Measurements from ENCODE around the gene FAF1.
A peak's percentile ranks its signal among the peaks of the same experiment; 100 is the strongest.

The FAF1 gene

DNA sequence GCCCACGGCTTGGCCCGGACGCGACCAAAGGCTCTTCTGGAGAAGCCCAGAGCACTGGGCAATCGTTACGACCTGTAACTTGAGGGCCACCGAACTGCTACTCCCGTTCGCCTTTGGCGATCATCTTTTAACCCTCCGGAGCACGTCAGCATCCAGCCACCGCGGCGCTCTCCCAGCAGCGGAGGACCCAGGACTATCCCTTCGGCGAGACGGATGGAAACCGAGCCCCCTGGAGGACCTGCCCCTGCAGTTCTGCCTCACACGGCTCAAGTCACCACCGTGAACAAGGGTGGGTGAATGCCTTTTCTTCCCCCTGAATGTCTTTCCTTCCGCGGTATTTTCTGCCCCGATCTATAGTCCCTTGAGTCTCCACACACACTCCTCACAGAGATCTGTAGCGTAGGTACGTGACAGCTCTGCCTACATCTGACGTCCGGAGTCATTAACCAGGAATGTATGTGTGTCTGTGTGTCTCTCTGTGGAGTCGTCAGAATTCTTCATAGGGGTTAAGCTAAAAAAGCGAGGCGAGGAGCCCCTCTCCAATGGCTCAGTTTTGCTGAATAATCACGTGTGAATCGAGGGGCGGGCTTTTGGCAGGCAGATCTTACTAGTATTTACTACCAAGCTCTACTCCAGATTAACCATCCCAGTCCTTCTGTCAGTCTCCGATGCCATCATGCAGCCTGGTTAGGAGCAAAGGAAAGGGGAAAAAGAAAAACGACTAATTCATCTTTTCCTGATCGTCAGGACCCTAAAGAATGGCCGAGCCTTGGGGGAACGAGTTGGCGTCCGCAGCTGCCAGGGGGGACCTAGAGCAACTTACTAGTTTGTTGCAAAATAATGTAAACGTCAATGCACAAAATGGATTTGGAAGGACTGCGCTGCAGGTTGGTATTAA is 9.8 kb upstream of the FAF1 start, which contains the start of gene CDKN2C (continued):
- TF ChIP-seq SALL2 (tag by site-specific recombination; IDR thresholded peaks at IDR 0.05; ENCODE audit: borderline replicate concordance) (no peak), ZNF670 (tag by site-specific recombination; IDR thresholded peaks at IDR 0.05; ENCODE audit: low read depth) (no peak), ZNF768 (tag by site-specific recombination; IDR thresholded peaks at IDR 0.05) (no peak), FEZF1 (tag by site-specific recombination; IDR thresholded peaks at IDR 0.05) (peak; percentile 42), ZFP3 (tag by site-specific recombination; IDR thresholded peaks at IDR 0.05; ENCODE audit: low read depth) (no peak), ZNF521 (tag by site-specific recombination; IDR thresholded peaks at IDR 0.05) (no peak), ZNF248 (tag by site-specific recombination; IDR thresholded peaks at IDR 0.05) (no peak), BCL6B (tag by site-specific recombination; IDR thresholded peaks at IDR 0.05) (no peak), ZFP69B (tag by site-specific recombination; IDR thresholded peaks at IDR 0.05) (peak; percentile 79; the same call in 1 of the 2 replicates), ZNF76 (tag by site-specific recombination; IDR thresholded peaks at IDR 0.05; ENCODE audit: borderline replicate concordance, low read depth) (peak; percentile 73), ZNF777 (tag by site-specific recombination; IDR thresholded peaks at IDR 0.05; ENCODE audit: borderline replicate concordance) (no peak), KLF8 (tag by site-specific recombination; IDR thresholded peaks at IDR 0.05) (no peak), HOXD13 (CRISPR knock-in tag; IDR thresholded peaks at IDR 0.05; ENCODE audit: borderline replicate concordance) (no peak), ZBTB10 (tag by site-specific recombination; IDR thresholded peaks at IDR 0.05) (peak; percentile 28; the same call in 1 of the 2 replicates), ZNF132 (tag by site-specific recombination; IDR thresholded peaks at IDR 0.05; ENCODE audit: borderline replicate concordance) (no peak), ZNF214 (tag by site-specific recombination; IDR thresholded peaks at IDR 0.05; ENCODE audit: borderline replicate concordance) (no peak), SP3 (tag by site-specific recombination; IDR thresholded peaks at IDR 0.05) (peak; percentile 44), SCRT2 (tag by site-specific recombination; IDR thresholded peaks at IDR 0.05) (no peak)
- TF ChIP-seq, protein P1, sequence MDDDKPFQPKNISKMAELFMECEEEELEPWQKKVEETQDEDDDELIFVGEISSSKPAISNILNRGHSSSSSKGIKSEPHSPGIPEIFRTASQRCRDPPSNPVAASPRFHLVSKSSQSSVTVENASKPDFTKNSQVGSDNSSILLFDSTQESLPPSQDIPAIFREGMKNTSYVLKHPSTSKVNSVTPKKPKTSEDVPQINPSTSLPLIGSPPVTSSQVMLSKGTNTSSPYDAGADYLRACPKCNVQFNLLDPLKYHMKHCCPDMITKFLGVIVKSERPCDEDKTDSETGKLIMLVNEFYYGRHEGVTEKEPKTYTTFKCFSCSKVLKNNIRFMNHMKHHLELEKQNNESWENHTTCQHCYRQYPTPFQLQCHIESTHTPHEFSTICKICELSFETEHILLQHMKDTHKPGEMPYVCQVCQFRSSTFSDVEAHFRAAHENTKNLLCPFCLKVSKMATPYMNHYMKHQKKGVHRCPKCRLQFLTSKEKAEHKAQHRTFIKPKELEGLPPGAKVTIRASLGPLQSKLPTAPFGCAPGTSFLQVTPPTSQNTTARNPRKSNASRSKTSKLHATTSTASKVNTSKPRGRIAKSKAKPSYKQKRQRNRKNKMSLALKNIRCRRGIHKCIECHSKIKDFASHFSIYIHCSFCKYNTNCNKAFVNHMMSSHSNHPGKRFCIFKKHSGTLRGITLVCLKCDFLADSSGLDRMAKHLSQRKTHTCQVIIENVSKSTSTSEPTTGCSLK (tag by site-specific recombination; IDR thresholded peaks at IDR 0.05): no peak
- TF ChIP-seq, protein P2, sequence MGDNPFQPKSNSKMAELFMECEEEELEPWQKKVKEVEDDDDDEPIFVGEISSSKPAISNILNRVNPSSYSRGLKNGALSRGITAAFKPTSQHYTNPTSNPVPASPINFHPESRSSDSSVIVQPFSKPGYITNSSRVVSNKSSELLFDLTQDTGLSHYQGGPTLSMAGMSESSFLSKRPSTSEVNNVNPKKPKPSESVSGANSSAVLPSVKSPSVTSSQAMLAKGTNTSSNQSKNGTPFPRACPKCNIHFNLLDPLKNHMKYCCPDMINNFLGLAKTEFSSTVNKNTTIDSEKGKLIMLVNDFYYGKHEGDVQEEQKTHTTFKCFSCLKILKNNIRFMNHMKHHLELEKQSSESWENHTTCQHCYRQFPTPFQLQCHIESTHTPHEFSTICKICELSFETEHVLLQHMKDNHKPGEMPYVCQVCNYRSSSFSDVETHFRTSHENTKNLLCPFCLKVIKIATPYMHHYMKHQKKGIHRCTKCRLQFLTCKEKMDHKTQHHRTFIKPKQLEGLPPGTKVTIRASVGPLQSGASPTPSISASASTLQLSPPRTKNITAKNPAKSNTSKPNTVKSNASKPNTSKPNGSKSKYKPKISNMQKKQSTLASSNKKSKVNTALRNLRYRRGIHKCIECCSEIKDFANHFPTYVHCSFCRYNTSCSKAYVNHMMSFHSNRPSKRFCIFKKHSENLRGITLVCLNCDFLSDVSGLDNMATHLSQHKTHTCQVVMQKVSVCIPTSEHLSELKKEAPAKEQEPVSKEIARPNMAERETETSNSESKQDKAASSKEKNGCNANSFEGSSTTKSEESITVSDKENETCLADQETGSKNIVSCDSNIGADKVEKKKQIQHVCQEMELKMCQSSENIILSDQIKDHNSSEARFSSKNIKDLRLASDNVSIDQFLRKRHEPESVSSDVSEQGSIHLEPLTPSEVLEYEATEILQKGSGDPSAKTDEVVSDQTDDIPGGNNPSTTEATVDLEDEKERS (tag by site-specific recombination; IDR thresholded peaks at IDR 0.05): no peak
- TF ChIP-seq, protein P3, sequence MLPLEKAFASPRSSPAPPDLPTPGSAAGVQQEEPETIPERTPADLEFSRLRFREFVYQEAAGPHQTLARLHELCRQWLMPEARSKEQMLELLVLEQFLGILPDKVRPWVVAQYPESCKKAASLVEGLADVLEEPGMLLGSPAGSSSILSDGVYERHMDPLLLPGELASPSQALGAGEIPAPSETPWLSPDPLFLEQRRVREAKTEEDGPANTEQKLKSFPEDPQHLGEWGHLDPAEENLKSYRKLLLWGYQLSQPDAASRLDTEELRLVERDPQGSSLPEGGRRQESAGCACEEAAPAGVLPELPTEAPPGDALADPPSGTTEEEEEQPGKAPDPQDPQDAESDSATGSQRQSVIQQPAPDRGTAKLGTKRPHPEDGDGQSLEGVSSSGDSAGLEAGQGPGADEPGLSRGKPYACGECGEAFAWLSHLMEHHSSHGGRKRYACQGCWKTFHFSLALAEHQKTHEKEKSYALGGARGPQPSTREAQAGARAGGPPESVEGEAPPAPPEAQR (tag by site-specific recombination; IDR thresholded peaks at IDR 0.05): no peak
- TF ChIP-seq, protein P4, sequence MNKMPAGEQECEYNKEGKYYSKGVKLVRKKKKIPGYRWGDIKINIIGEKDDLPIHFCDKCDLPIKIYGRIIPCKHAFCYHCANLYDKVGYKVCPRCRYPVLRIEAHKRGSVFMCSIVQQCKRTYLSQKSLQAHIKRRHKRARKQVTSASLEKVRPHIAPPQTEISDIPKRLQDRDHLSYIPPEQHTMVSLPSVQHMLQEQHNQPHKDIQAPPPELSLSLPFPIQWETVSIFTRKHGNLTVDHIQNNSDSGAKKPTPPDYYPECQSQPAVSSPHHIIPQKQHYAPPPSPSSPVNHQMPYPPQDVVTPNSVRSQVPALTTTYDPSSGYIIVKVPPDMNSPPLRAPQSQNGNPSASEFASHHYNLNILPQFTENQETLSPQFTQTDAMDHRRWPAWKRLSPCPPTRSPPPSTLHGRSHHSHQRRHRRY (tag by site-specific recombination; IDR thresholded peaks at IDR 0.05): no peak
- TF ChIP-seq, protein P5, sequence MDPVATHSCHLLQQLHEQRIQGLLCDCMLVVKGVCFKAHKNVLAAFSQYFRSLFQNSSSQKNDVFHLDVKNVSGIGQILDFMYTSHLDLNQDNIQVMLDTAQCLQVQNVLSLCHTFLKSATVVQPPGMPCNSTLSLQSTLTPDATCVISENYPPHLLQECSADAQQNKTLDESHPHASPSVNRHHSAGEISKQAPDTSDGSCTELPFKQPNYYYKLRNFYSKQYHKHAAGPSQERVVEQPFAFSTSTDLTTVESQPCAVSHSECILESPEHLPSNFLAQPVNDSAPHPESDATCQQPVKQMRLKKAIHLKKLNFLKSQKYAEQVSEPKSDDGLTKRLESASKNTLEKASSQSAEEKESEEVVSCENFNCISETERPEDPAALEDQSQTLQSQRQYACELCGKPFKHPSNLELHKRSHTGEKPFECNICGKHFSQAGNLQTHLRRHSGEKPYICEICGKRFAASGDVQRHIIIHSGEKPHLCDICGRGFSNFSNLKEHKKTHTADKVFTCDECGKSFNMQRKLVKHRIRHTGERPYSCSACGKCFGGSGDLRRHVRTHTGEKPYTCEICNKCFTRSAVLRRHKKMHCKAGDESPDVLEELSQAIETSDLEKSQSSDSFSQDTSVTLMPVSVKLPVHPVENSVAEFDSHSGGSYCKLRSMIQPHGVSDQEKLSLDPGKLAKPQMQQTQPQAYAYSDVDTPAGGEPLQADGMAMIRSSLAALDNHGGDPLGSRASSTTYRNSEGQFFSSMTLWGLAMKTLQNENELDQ (tag by site-specific recombination; IDR thresholded peaks at IDR 0.05; ENCODE audit: low read depth): no peak

Measured in HEK293 (cell line).